Upper lobe of left lung (tissue), 6 donors: ENCODE measurements around the gene MCMBP. TPM values are rescaled to one million over a fixed set of nuclear protein-coding genes. Genes with fewer than 3 reads are reported as not detected.
A peak's percentile ranks its signal among the peaks of the same experiment; 100 is the strongest.

ENCODE experiments used
- ATAC-seq, 2 donors: fragments of 200-7000 bp; cut with Tn5 transposase; one replicate each; pipeline ENCODE4 v1.9.1; 2022; ENCODE audit warnings: mild to moderate bottlenecking in 2 of 2, moderate library complexity in 2 of 2; ENCODE audit not compliant: low FRiP score in 2 of 2
- DNase-seq, 2 donors: peaks; one replicate each; pipeline ENCODE4 v3.0.0-alpha.2; 2019 to 2020
- H3K27ac ChIP-seq, 4 donors: fragments of 200-600 bp; sonication (generic); one replicate each; pipeline ENCODE4 v1.5.1; 2016 to 2019
- H3K27me3 ChIP-seq, 4 donors: fragments of 200-600 bp; sonication (generic); one replicate each; pipeline ENCODE4 v1.5.1; 2017 to 2019
- H3K36me3 ChIP-seq, 4 donors: fragments of 200-600 bp; sonication (generic); one replicate each; pipeline ENCODE4 v1.5.1; 2016 to 2019
- H3K4me1 ChIP-seq, 4 donors: fragments of 200-600 bp; sonication (generic); one replicate each; pipeline ENCODE4 v1.5.1; 2018 to 2019
- H3K4me3 ChIP-seq, 4 donors: fragments of 200-600 bp; sonication (generic); one replicate each; pipeline ENCODE4 v1.5.1; 2017 to 2019; ENCODE audit warnings: mild to moderate bottlenecking in 2 of 4, moderate library complexity in 1 of 4
- H3K9me3 ChIP-seq, 4 donors: fragments of 200-600 bp; sonication (generic); one replicate each; pipeline ENCODE4 v1.5.1; 2018 to 2019
- CTCF ChIP-seq, 6 experiments: fragments of 450-650 bp in 4 of 6; fragments of 200-600 bp in 2 of 6; sonication (generic) in 2 of 6; IDR thresholded peaks; one replicate each; pipeline ENCODE4 v1.5.1; 2016 to 2019; ENCODE audit warnings: antibody characterized with exemption in 6 of 6
- EP300 ChIP-seq, 4 donors: sonication (generic); formaldehyde crosslinking; IDR thresholded peaks; one replicate each; pipeline ENCODE4 v1.5.1; 2017; ENCODE audit warnings: antibody characterized with exemption in 4 of 4, control low read depth in 2 of 4
- POLR2A ChIP-seq, 4 donors: fragments of 450-650 bp; IDR thresholded peaks; one replicate each; pipeline ENCODE4 v1.5.1; 2016 to 2017; ENCODE audit warnings: antibody characterized with exemption in 4 of 4, mild to moderate bottlenecking in 2 of 4
- POLR2AphosphoS5 ChIP-seq, 2 donors: sonication (generic); formaldehyde crosslinking; IDR thresholded peaks; one replicate each; pipeline ENCODE4 v1.5.1; 2017; ENCODE audit warnings: antibody characterized with exemption in 2 of 2
- WGBS, 2 donors: methylation state at CpG; one replicate each; pipeline ENCODE4 v1.1.5; 2017 to 2018; 5-methylcytosine and 5-hydroxymethylcytosine counted together
- total RNA-seq, 6 donors: library from RNA; depleted of rRNA in 4 of 6; stranded (reverse); fragments of >200 nt in 4 of 6; gene quantifications; one replicate each; pipeline versions ENCODE4 v1.1.0 to v1.2.1, GENCODE V29; 2016 to 2021
- donor health status: DM: no; HTN: no; CAD: no; lungs with moderate emphysema.
- donor health status: DM: no; HTN: yes; CAD: no; lungs with severe emphysema.

Gene MCMBP
- total RNA-seq, 6 donors from 2014 or later, result 31.2 to 60.8 (median 50.7) TPM

GRCh38 chr10:119849944-119850343, 22.7 kb downstream of the MCMBP start:
- WGBS, 2 donors, result 94 to 97% methylated on average over 3 of the region's 3 CpGs
- no peak overlapping the region for H3K4me3 ChIP-seq
- no peak for DNase-seq
- H3K27me3 ChIP-seq, result no peaks in the 10 kb centered on the region
- H3K27ac ChIP-seq, result peak overlapping the region in 1 of 4 donors; percentile 65
- TF ChIP-seq POLR2AphosphoS5 (IDR thresholded peaks at IDR 0.05) (no peak), CTCF (IDR thresholded peaks at IDR 0.05) (no peak), POLR2A (IDR thresholded peaks at IDR 0.05) (no peak), EP300 (IDR thresholded peaks at IDR 0.05) (no peak)
- peaks cover 12 to 96% (median 49%) of the 10 kb centered on the region in 4 donors for H3K36me3 ChIP-seq
- H3K9me3 ChIP-seq, result no peaks in the 10 kb centered on the region
- no peak for ATAC-seq
- peaks cover 0 to 6% (median 0%) of the 10 kb centered on the region in 4 donors for H3K4me1 ChIP-seq

- Histone ChIP-seq H3K27me3 (no peaks in the 10 kb centered on the region), H3K27ac (no peak overlapping the region), H3K4me3 (no peak overlapping the region), H3K36me3 (peaks cover 12 to 96% (median 55%) of the 10 kb centered on the region in 4 donors), H3K4me1 (peaks cover 0 to 6% (median 0%) of the 10 kb centered on the region in 4 donors), H3K9me3 (no peaks in the 10 kb centered on the region)
- DNase-seq (no peak), ATAC-seq (no peak)
- WGBS, 2 donors, result 80% methylated on average over 6 of the region's 6 CpGs
- TF ChIP-seq EP300 (IDR thresholded peaks at IDR 0.05), result no peak
Observed at GRCh38 chr10:119849031-119849789, 23.4 kb downstream of the MCMBP start.

- H3K4me3 ChIP-seq, result no peak overlapping the region
- H3K9me3 ChIP-seq, result no peaks in the 10 kb centered on the region
- H3K27me3 ChIP-seq, result no peaks in the 10 kb centered on the region
- WGBS, 2 donors, result 92 to 95% methylated on average over 1 of the region's 1 CpG
- TF ChIP-seq EP300 (IDR thresholded peaks at IDR 0.05) (no peak), CTCF (IDR thresholded peaks at IDR 0.05) (no peak), POLR2A (IDR thresholded peaks at IDR 0.05) (no peak)
- no peak for DNase-seq
- peaks cover 0 to 6% (median 0%) of the 10 kb centered on the region in 4 donors for H3K4me1 ChIP-seq
- H3K36me3 ChIP-seq, result peaks cover 20 to 96% (median 66%) of the 10 kb centered on the region in 4 donors
- ATAC-seq, result peak in 1 of 2 donors; percentile 26
- H3K27ac ChIP-seq, result no peak overlapping the region
Observed at GRCh38 chr10:119845656-119846055, 27.0 kb downstream of the MCMBP start.

- Histone ChIP-seq H3K9me3 (no peaks in the 10 kb centered on the region), H3K4me1 (no peaks in the 10 kb centered on the region), H3K27ac (no peak overlapping the region), H3K4me3 (no peak overlapping the region), H3K36me3 (peaks cover 41 to 100% (median 78%) of the 10 kb centered on the region in 4 donors), H3K27me3 (no peaks in the 10 kb centered on the region)
- WGBS, 2 donors, result 89 to 93% methylated on average over 4 of the region's 4 CpGs
- TF ChIP-seq EP300 (IDR thresholded peaks at IDR 0.05), result no peak
- TF ChIP-seq POLR2AphosphoS5 (IDR thresholded peaks at IDR 0.05), result no peak
- no peak for TF ChIP-seq POLR2A (IDR thresholded peaks at IDR 0.05)
- TF ChIP-seq CTCF (IDR thresholded peaks at IDR 0.05), result no peak
- ATAC-seq (no peak), DNase-seq (no peak)
Observed at GRCh38 chr10:119834188-119834587, 38.5 kb downstream of the MCMBP start.

- TF ChIP-seq POLR2A (IDR thresholded peaks at IDR 0.05) (no peak), EP300 (IDR thresholded peaks at IDR 0.05) (no peak), CTCF (IDR thresholded peaks at IDR 0.05) (no peak), POLR2AphosphoS5 (IDR thresholded peaks at IDR 0.05) (no peak)
- Histone ChIP-seq H3K27ac (no peak overlapping the region), H3K4me1 (no peaks in the 10 kb centered on the region), H3K4me3 (no peak overlapping the region), H3K36me3 (peaks cover 33 to 100% (median 76%) of the 10 kb centered on the region in 4 donors), H3K9me3 (no peaks in the 10 kb centered on the region), H3K27me3 (no peaks in the 10 kb centered on the region)
- no peak for ATAC-seq
- WGBS, 2 donors, result 94 to 96% methylated on average over 2 of the region's 2 CpGs
- DNase-seq, result no peak
Observed at GRCh38 chr10:119832951-119833350, 39.7 kb downstream of the MCMBP start.
